DND-41 (cell line): ENCODE results near the gene OCA2.

Experiments used
- CTCF ChIP-seq: IDR thresholded peaks from 2 replicates; pipeline ENCODE4 v1.5.1; 2012; ENCODE audit warnings: borderline replicate concordance, low read length, moderate library complexity, mild to moderate bottlenecking; ENCODE audit not compliant: poor library complexity, severe bottlenecking; ENCODE audit errors: extremely low read depth
- EZH2 ChIP-seq: IDR thresholded peaks from 3 replicates; pipeline ENCODE4 v1.6.1; 2012; ENCODE audit warnings: borderline replicate concordance, low read depth, mild to moderate bottlenecking, moderate library complexity, low read length, inconsistent platforms; ENCODE audit not compliant: severe bottlenecking

- TF ChIP-seq CTCF (no peak), EZH2 (no peak)
Measured at GRCh38 chr15:28113394-28114113, 14.4 kb upstream of the OCA2 start.
